Measurements from ENCODE around the gene CHRNE. TPM values are rescaled to one million over a fixed set of nuclear protein-coding genes. Genes with fewer than 3 reads are reported as not detected.

The CHRNE gene
- total and polyA plus RNA-seq, 2 of the 13 experiments (the other 11 are each of a cell fraction or from before 2014, with no cell fraction given), result 0.53 to 0.59 TPM

- TF ChIP-seq GPBP1L1 (CRISPR knock-in tag; IDR thresholded peaks at IDR 0.05), result no peak
- no peak for TF ChIP-seq ZNF772 (CRISPR knock-in tag; IDR thresholded peaks at IDR 0.05)
- TF ChIP-seq ZBTB21 (CRISPR knock-in tag; IDR thresholded peaks at IDR 0.05), result no peak
- 0 out of 2 replicates have a peak, but pooled peaks have one; percentile 43 for TF ChIP-seq ZIK1 (CRISPR knock-in tag; IDR thresholded peaks at IDR 0.05; ENCODE audit: borderline replicate concordance, low read depth)
- no peak for TF ChIP-seq ZNF337 (CRISPR knock-in tag; IDR thresholded peaks at IDR 0.05; ENCODE audit: borderline replicate concordance, low read depth)
- TF ChIP-seq TCF7L2 (IDR thresholded peaks at IDR 0.05; ENCODE audit: low read depth, low read length), result no peak
- TF ChIP-seq ZBTB25 (CRISPR knock-in tag; IDR thresholded peaks at IDR 0.05), result 0 out of 2 replicates have a peak, but pooled peaks have one; percentile 21
- no peak for TF ChIP-seq NCOA5 (CRISPR knock-in tag; IDR thresholded peaks at IDR 0.05)
- TF ChIP-seq SPEN (CRISPR knock-in tag; IDR thresholded peaks at IDR 0.05; ENCODE audit: low read depth), result peak; percentile 89
- TF ChIP-seq ZNF639 (CRISPR knock-in tag; conservative IDR thresholded peaks at IDR 0.05), result peak; percentile 67
- no peak for TF ChIP-seq ZNF251 (CRISPR knock-in tag; IDR thresholded peaks at IDR 0.05)
- no peak for TF ChIP-seq ZNF737 (CRISPR knock-in tag; IDR thresholded peaks at IDR 0.05; ENCODE audit: borderline replicate concordance)
- TF ChIP-seq BCL6 (CRISPR knock-in tag; IDR thresholded peaks at IDR 0.05), result no peak
- TF ChIP-seq ZNF761 (CRISPR knock-in tag; conservative IDR thresholded peaks at IDR 0.05), result no peak
- TF ChIP-seq ZBTB42 (CRISPR knock-in tag; IDR thresholded peaks at IDR 0.05), result peak; percentile 96
- peak; percentile 55; the same call in 1 of the 2 replicates for TF ChIP-seq MNT (IDR thresholded peaks at IDR 0.05)
- TF ChIP-seq TFE3 (CRISPR knock-in tag; IDR thresholded peaks at IDR 0.05), result no peak
- no peak for TF ChIP-seq PREB (CRISPR knock-in tag; IDR thresholded peaks at IDR 0.05)
- TF ChIP-seq ZNF788 (CRISPR knock-in tag; IDR thresholded peaks at IDR 0.05; ENCODE audit: borderline replicate concordance), result no peak; the same call in 1 of the 2 replicates
- TF ChIP-seq ZNF264 (CRISPR knock-in tag; IDR thresholded peaks at IDR 0.05), result no peak
- TF ChIP-seq NCOA2 (CRISPR knock-in tag; IDR thresholded peaks at IDR 0.05), result no peak
- no peak for TF ChIP-seq NR1H2 (CRISPR knock-in tag; IDR thresholded peaks at IDR 0.05; ENCODE audit: borderline replicate concordance, low read depth)
- peak; percentile 7; the same call in 1 of the 2 replicates for TF ChIP-seq ISL2 (CRISPR knock-in tag; IDR thresholded peaks at IDR 0.05)
Measured at GRCh38 chr17:4939796-4940554, 37.1 kb upstream of the CHRNE start, which contains the start of the genes RNF167 and SLC25A11 (continued).
